Naive thymus-derived CD4-positive, alpha-beta T cell (primary cell): Measurements from ENCODE around the gene EPB41L2. TPM values are rescaled to one million over a fixed set of nuclear protein-coding genes. Genes with fewer than 3 reads are reported as not detected.
"Not testable (repeated sequence)": the region's sequence is repeated elsewhere in the genome, so short reads cannot be mapped to it uniquely, and the experiment has no call there.

Experiments
- ATAC-seq: fragments of 150-1000 bp; cut with Tn5 transposase; 2 replicates; pipeline ENCODE4 v1.10.0; 2021; ENCODE audit warnings: mild to moderate bottlenecking, moderate library complexity
- CTCF ChIA-PET: fragments of 350-600 bp; sonication (Branson Sonifier 250); formaldehyde crosslinking; loops from one replicate; lab custom pipeline; 2021; ENCODE audit warnings: antibody characterized with exemption; lab: Charles Lee
- POLR2A ChIA-PET: fragments of 350-600 bp; sonication (Branson Sonifier 250); formaldehyde crosslinking; loops from one replicate; lab custom pipeline; 2021; ENCODE audit warnings: antibody characterized with exemption, inconsistent platforms; lab: Charles Lee
- DNase-seq, 9 donors: peaks; one replicate each; pipeline versions ENCODE4 v3.0.0 to v3.0.0-alpha.2; 2020 to 2022; ENCODE audit warnings: mixed read lengths in 1 of 9
- H3K27ac ChIP-seq: one replicate; pipeline ENCODE4 v1.7.0; 2013; ENCODE audit warnings: mild to moderate bottlenecking, low read depth, low read length, moderate library complexity
- H3K27me3 ChIP-seq, 2 donors: one replicate each; pipeline ENCODE4 v1.7.0; 2013; ENCODE audit warnings: low read length in 2 of 2, mild to moderate bottlenecking in 2 of 2, moderate library complexity in 2 of 2; ENCODE audit not compliant: control insufficient read depth in 2 of 2, insufficient read depth in 2 of 2
- H3K36me3 ChIP-seq, 3 experiments: 1 replicate in 2 of 3; 2 replicates in 1 of 3; pipeline ENCODE4 v1.7.0; 2013; ENCODE audit warnings: low read length in 3 of 3, mild to moderate bottlenecking in 3 of 3, moderate library complexity in 1 of 3; ENCODE audit not compliant: insufficient read depth in 3 of 3, control insufficient read depth in 2 of 3
- H3K4me1 ChIP-seq, 2 donors: one replicate each; pipeline ENCODE4 v1.7.0; 2013; ENCODE audit warnings: low read length in 2 of 2, mild to moderate bottlenecking in 2 of 2, moderate library complexity in 1 of 2; ENCODE audit not compliant: control insufficient read depth in 2 of 2, insufficient read depth in 2 of 2
- H3K4me3 ChIP-seq: 2 replicates; pipeline ENCODE4 v1.7.0; 2013; ENCODE audit warnings: mild to moderate bottlenecking, low read length
- H3K9me3 ChIP-seq, 3 experiments: 1 replicate in 2 of 3; 2 replicates in 1 of 3; pipeline ENCODE4 v1.7.0; 2013; ENCODE audit warnings: low read length in 3 of 3; ENCODE audit not compliant: control insufficient read depth in 2 of 3
- H3K27ac Mint-ChIP-seq, 9 donors: one replicate each; pipeline ENCODE4 v1.8.0; 2020 to 2022; ENCODE audit warnings: mixed read lengths in 9 of 9, mild to moderate bottlenecking in 8 of 9, moderate library complexity in 5 of 9, inconsistent platforms in 2 of 9
- H3K27me3 Mint-ChIP-seq, 5 donors: one replicate each; pipeline ENCODE4 v1.8.0; 2021 to 2022; ENCODE audit warnings: mixed read lengths in 5 of 5, mild to moderate bottlenecking in 1 of 5
- H3K36me3 Mint-ChIP-seq, 5 donors: one replicate each; pipeline ENCODE4 v1.8.0; 2020 to 2022; ENCODE audit warnings: mixed read lengths in 5 of 5, mild to moderate bottlenecking in 3 of 5, inconsistent platforms in 1 of 5
- H3K4me1 Mint-ChIP-seq, 7 donors: one replicate each; pipeline ENCODE4 v1.8.0; 2020 to 2022; ENCODE audit warnings: mixed read lengths in 7 of 7, mild to moderate bottlenecking in 3 of 7, inconsistent platforms in 1 of 7
- H3K4me3 Mint-ChIP-seq, 10 donors: one replicate each; pipeline ENCODE4 v1.8.0; 2020 to 2022; ENCODE audit warnings: mild to moderate bottlenecking in 10 of 10, mixed read lengths in 10 of 10, moderate library complexity in 6 of 10, inconsistent platforms in 2 of 10
- H3K9me3 Mint-ChIP-seq, 11 donors: one replicate each; pipeline ENCODE4 v1.8.0; 2020 to 2022; ENCODE audit warnings: mixed read lengths in 11 of 11, mild to moderate bottlenecking in 4 of 11, inconsistent platforms in 1 of 11, moderate library complexity in 1 of 11
- intact Hi-C, 2 donors: fragments of 100-400 bp; cut with micrococcal nuclease; formaldehyde crosslinking; loops; one replicate each; pipeline ENCODE4 v1.15.1; 2023
- polyA plus RNA-seq, 2 donors: library from polyadenylated mRNA; unstranded; fragments of 300-500 nt; fragmentation: Illumina TruSeq; gene quantifications; one replicate each; pipeline ENCODE4 v1.2.3, GENCODE V29; 2021
- total RNA-seq, 6 experiments: library from RNA in 5 of 6; stranded (reverse) in 5 of 6; gene quantifications; 1 replicate in 5 of 6; 2 replicates in 1 of 6; pipeline ENCODE4 v1.2.3 and lab custom pipeline; 2021 to 2026

EPB41L2 gene
- total and polyA plus RNA-seq, 7 experiments from 2014 or later = 4.6 to 26.9 (median 12.3) TPM

DNA sequence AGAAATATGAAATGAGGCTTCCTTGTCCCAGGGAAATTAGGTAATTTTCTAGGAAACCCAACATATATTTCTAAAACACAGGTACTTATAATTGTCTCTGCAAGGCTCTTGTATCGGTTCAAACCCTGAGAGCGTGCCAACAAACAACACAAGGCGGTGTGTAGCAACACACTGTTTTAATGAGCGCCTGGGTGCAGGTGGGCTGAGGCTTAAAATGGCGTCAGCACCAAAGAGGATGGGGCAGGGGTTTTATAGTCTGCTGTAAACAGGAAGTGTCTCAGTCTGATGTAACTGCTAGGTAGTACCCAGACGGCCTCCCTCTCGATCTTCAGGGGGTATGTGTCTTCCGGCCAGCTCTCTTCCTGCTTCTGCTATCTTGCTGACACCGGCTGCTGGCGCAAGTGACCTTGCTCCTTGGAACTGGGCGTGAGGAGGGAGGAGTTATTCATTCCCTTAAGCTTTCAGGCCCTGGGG is 69.7 kb downstream of the EPB41L2 start:
- H3K9me3 ChIP-seq = no peaks in the 10 kb centered on the region
- no peaks in the 10 kb centered on the region for H3K36me3 ChIP-seq
- no peak overlapping the region for H3K27ac Mint-ChIP-seq
- DNase-seq = no peak
- no peak for ATAC-seq
- intact Hi-C loops = no loop called here
- ChIA-PET POLR2A (no interaction called here), CTCF (no interaction called here)
- no peak overlapping the region for H3K4me3 Mint-ChIP-seq
- peaks cover 0 to 13% (median 9%) of the 10 kb centered on the region in 5 donors for H3K36me3 Mint-ChIP-seq
- no peak overlapping the region for H3K4me3 ChIP-seq
- H3K4me1 Mint-ChIP-seq = peaks cover 0 to 1% (median 0%) of the 10 kb centered on the region in 7 donors
- no peak overlapping the region for H3K27ac ChIP-seq
- H3K27me3 Mint-ChIP-seq = no peaks in the 10 kb centered on the region
- no peaks in the 10 kb centered on the region for H3K27me3 ChIP-seq
- H3K4me1 ChIP-seq = no peaks in the 10 kb centered on the region
- H3K9me3 Mint-ChIP-seq = peaks cover 0 to 7% (median 3%) of the 10 kb centered on the region in 11 donors

DNA sequence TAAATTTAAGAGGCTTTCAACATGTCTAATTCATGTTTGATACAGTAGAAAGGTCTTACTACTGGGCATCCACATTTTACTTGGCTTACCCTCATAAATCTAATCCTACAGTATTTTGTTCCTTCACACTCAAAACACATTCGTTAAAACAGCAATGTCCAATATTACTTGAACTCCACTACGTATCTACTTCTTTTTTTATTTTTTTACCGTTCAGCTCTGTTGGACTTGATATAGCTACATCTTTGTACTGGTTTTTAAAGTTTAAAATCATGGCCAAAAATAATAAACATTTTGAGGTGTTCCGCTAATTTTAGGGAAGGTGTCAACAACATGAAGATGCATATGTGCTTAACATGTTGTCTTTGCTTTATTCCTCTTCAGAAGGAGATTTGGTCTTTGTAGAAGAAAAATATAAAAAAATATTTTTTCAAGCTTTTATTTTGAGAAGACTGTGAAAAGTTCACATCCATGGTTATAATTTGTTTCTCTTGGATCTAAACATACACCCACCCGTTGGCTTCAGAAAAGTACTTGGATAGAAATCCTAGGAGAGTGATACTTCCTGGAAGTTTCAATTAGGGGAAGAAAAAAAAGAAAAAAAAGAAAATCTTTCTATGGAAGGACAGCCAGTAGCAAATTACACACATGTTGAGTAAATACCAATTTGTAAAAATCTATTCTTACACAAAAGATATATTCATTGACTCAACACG is 71.5 kb downstream of the EPB41L2 start:
- Mint-ChIP-seq H3K27me3 (no peaks in the 10 kb centered on the region), H3K27ac (no peak overlapping the region), H3K36me3 (peaks cover 0 to 16% (median 11%) of the 10 kb centered on the region in 5 donors), H3K9me3 (peaks cover 0 to 13% (median 3%) of the 10 kb centered on the region in 11 donors), H3K4me3 (no peak overlapping the region), H3K4me1 (peaks cover 0 to 1% (median 0%) of the 10 kb centered on the region in 7 donors)
- CTCF ChIA-PET = no interaction called here
- POLR2A ChIA-PET = no interaction called here
- H3K4me3 ChIP-seq = no peak overlapping the region
- intact Hi-C loops = no loop called here
- no peaks in the 10 kb centered on the region for H3K9me3 ChIP-seq
- no peak for DNase-seq
- H3K27me3 ChIP-seq = no peaks in the 10 kb centered on the region
- ATAC-seq = no peak
- no peaks in the 10 kb centered on the region for H3K36me3 ChIP-seq
- H3K27ac ChIP-seq = no peak overlapping the region
- no peaks in the 10 kb centered on the region for H3K4me1 ChIP-seq

DNA sequence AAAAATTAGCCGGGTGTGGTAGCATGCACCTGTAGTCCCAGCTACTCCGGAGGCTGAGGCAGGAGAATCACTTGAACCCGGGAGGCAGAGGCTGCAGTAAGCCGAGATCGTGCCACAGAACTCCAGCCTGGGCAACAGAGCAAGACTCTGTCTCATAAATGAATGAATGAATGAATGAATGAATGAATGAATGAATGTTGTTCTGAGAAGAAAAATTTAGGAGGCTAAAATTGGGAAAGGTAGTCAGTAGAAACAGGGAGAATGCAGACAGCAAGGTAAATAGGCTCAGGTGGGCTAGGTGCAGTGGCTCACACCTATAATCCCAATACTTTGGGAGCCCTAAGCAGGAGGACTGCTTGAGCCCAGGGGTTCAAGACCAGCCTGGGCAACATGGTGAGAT is 75.5 kb downstream of the EPB41L2 start:
- POLR2A ChIA-PET, CTCF ChIA-PET, H3K27me3 Mint-ChIP-seq, DNase-seq, H3K4me3 Mint-ChIP-seq, H3K4me1 ChIP-seq, H3K4me3 ChIP-seq, H3K27me3 ChIP-seq, H3K36me3 ChIP-seq, H3K4me1 Mint-ChIP-seq, H3K9me3 ChIP-seq, H3K27ac Mint-ChIP-seq, intact Hi-C loops, H3K27ac ChIP-seq, ATAC-seq: not testable (repeated sequence)
- Mint-ChIP-seq H3K9me3 (peaks cover 3 to 29% (median 15%) of the 10 kb centered on the region in 11 donors), H3K36me3 (peaks cover 0 to 27% (median 17%) of the 10 kb centered on the region in 5 donors)

DNA sequence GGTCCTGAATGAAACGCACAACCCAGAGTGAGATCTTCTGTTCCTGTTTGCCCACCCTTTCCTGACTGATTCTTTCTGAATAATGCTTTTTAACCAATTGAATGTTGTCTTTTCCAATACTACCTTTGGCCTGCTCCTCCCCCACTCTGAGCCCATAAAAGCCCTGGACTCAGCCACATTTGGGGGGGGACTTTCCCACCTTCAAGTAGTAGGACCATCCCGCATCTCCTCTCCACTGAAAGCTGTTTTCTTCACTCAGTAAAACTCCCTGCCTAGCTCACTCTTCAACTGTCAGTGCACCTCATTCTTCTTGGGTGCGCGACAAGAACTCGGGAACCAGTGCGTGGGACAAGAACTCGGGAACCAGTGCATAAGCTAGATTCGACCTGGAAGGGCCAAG is 77.9 kb downstream of the EPB41L2 start:
- DNase-seq (no peak), ATAC-seq (no peak)
- no peak overlapping the region for H3K4me3 ChIP-seq
- H3K4me1 Mint-ChIP-seq = peaks cover 2 to 18% (median 6%) of the 10 kb centered on the region in 7 donors
- no peaks in the 10 kb centered on the region for H3K36me3 ChIP-seq
- no peak overlapping the region for H3K27ac ChIP-seq
- no peak overlapping the region for H3K4me3 Mint-ChIP-seq
- CTCF ChIA-PET = interaction anchor here (0.6 kb wide), 1 partner anchor 29 kb away, joined by 3 read pairs; no protein-coding TSS in a partner anchor
- H3K27me3 ChIP-seq = no peaks in the 10 kb centered on the region
- intact Hi-C loops = no loop called here
- H3K9me3 Mint-ChIP-seq = peaks cover 0 to 29% (median 14%) of the 10 kb centered on the region in 11 donors
- POLR2A ChIA-PET = interaction anchor here (0.6 kb wide), 2 partner anchors 573 to 856 kb away, joined by 3 to 4 read pairs; no protein-coding TSS in a partner anchor
- H3K9me3 ChIP-seq = peaks cover 0 to 7% (median 0%) of the 10 kb centered on the region in 3 experiments
- H3K4me1 ChIP-seq = no peaks in the 10 kb centered on the region
- no peak overlapping the region for H3K27ac Mint-ChIP-seq
- H3K36me3 Mint-ChIP-seq = peaks cover 0 to 24% (median 13%) of the 10 kb centered on the region in 5 donors
- H3K27me3 Mint-ChIP-seq = no peaks in the 10 kb centered on the region

DNA sequence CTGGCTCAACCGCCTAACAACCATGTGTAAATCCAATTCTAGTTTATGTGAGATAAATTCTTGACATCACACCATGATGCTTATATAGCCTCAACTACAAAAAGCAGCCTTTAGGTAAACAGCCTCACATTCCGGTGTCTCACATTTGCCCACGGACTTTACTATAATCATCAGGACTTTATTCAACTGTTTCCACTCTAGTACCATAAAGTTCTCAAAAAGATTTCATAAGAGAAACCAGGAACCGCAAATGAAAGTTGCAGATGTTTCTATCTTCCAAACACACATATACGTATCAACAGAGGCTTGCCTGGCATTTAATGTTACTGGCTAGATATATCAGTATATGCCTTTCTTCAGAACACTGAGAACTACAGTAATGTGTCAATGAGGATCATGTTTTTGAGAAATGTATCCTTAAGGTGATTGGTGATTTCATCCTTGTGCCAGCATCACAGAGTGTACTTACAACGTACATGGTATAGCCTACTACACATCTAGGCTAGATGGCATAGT is 80.0 kb downstream of the EPB41L2 start:
- intact Hi-C loops = no loop called here
- H3K36me3 ChIP-seq = no peaks in the 10 kb centered on the region
- Mint-ChIP-seq H3K27ac (no peak overlapping the region), H3K4me3 (no peak overlapping the region), H3K36me3 (peaks cover 0 to 24% (median 10%) of the 10 kb centered on the region in 5 donors), H3K9me3 (peaks cover 0 to 25% (median 14%) of the 10 kb centered on the region in 11 donors), H3K27me3 (no peaks in the 10 kb centered on the region), H3K4me1 (peaks cover 4 to 23% (median 11%) of the 10 kb centered on the region in 7 donors)
- no peak overlapping the region for H3K4me3 ChIP-seq
- H3K27me3 ChIP-seq = no peaks in the 10 kb centered on the region
- CTCF ChIA-PET = no interaction called here
- no peak for DNase-seq
- POLR2A ChIA-PET = no interaction called here
- H3K4me1 ChIP-seq = no peaks in the 10 kb centered on the region
- H3K9me3 ChIP-seq = peaks cover 0 to 7% (median 0%) of the 10 kb centered on the region in 3 experiments
- no peak for ATAC-seq
- no peak overlapping the region for H3K27ac ChIP-seq

DNA sequence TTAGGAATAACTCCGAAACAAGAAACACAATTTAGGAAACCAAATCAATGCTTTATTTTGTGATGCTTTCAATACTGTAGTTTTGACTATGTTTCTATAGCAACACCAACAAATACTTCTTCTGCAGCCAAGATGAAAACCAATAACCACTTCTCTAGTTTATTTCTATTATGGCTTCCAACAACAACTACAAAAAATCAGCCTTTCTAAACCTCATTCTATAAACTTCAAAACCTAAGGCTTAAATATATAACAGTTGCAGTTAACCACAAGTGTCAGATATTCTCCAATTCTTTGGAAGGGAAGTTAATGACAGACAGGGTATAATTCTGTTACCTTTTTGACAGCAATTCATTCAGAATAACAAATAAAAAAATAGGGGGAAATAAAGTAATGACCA is 80.9 kb downstream of the EPB41L2 start:
- Histone ChIP-seq H3K27ac (no peak overlapping the region), H3K4me3 (no peak overlapping the region), H3K36me3 (no peaks in the 10 kb centered on the region), H3K4me1 (no peaks in the 10 kb centered on the region), H3K27me3 (no peaks in the 10 kb centered on the region), H3K9me3 (peaks cover 0 to 7% (median 0%) of the 10 kb centered on the region in 3 experiments)
- Mint-ChIP-seq H3K27ac (no peak overlapping the region), H3K4me3 (no peak overlapping the region), H3K9me3 (peaks cover 0 to 25% (median 14%) of the 10 kb centered on the region in 11 donors), H3K4me1 (peaks cover 4 to 23% (median 11%) of the 10 kb centered on the region in 7 donors), H3K27me3 (no peaks in the 10 kb centered on the region), H3K36me3 (peaks cover 0 to 23% (median 10%) of the 10 kb centered on the region in 5 donors)
- ChIA-PET POLR2A (no interaction called here), CTCF (interaction anchor here (0.8 kb wide), 1 partner anchor 657 kb away, joined by 3 read pairs; no protein-coding TSS in a partner anchor)
- ATAC-seq = no peak
- intact Hi-C loops = no loop called here
- DNase-seq = no peak
